GM21526 (cell line): ENCODE data around the gene CAMKK1.

Experiments
- ATAC-seq: cut with Tn5 transposase; IDR thresholded peaks from one replicate; pipeline ENCODE4 v1.9.1; 2021; ENCODE audit warnings: moderate library complexity; ENCODE audit not compliant: unreplicated experiment, low FRiP score

CAMKK1 gene

DNA sequence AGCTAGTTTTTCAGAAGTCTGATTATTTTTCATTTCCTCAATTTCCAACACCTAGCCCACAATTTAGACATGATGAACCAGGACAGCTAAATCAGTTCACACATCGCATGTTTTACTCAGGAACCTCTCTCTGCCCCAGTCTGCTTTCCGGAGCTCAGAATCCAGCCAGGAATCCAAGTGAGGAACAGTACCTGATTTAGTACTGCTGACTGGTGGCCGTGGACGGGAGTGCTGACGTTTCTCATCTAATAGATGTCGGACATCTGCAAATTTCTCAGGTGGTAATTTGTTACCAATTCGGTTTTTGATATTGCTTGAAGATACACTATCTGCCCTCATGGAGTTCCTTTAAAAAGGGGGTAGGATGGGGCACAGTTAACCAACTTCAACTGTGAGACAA lies 76.9 kb downstream of the CAMKK1 start:
- no peak for ATAC-seq

DNA sequence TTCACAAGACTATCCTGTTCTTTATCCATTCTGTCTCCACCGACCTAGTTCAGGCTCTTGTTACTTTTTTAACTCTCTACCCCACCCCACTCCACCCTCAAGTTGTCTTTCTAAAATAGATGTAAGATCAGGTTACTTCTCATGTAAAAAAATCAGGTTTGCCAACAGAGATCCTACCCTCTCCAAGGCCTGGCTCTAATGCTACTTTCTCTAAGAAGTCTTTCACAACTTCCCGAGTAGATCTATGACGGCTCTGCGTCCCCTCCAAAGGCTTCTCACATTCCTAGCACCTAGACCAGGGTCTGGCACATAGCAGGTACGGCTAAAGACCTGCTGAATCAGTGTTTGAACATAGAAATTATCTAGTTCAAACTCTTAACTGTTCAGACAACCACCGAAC lies 77.7 kb downstream of the CAMKK1 start:
- ATAC-seq: no peak

DNA sequence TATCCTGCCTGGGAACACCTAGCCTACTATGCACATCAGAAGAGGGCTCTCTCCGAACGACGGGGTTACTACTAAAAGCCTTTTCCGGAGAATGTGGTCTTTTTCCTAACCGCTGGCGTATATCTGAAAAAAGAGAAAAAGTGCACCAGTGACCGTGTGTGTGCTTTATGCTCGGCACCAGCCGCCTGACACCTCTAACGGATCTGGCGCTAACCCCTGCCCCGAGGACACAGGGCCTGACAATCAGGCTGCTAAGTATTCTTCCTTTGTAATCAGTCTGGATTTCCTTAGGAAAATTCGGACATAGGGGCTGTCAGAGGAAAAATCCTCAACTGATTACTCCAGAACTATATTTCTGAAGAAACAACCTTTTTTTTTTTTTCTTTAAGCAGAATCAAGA lies 78.5 kb downstream of the CAMKK1 start:
- no peak for ATAC-seq

DNA sequence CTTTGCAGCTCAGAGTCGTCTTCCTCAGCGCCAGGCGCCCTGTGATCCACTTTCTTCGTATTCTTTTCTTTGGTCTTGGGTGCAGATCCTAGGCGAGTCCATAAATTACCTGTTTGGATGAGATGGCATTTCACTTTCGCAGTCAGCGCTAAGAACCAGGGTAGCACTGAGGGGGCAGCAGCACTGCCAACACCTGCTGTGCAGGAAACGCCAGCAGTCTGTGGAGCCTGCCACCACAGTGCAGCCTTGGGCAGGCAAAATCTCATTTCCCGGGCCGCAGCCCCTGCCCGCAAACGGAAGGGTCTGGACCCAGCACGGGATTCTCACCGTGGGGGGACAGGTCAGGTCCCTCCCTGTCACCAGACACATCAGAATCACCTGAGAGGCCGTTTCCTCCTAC lies 79.7 kb downstream of the CAMKK1 start:
- ATAC-seq: no peak

DNA sequence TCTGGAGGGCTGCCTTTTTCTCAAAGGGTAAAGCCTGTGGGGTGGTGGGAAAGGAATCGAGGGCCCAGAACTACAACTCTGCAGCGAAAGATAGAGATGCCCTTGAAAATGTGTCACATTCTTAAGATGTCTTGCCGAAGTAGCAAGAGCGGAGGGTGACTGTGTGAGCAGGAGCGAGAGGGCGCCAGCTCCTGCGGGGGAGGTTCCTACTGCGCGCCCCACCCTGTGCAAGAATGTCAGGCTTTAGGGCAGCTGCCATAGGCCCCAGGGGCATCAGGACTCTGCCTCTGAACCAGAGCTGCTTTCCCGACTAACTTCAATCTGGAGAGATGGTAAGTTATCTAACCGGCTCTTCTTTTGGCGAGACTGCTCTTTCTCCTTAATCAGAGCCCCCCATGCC lies 80.1 kb downstream of the CAMKK1 start:
- ATAC-seq: no peak

DNA sequence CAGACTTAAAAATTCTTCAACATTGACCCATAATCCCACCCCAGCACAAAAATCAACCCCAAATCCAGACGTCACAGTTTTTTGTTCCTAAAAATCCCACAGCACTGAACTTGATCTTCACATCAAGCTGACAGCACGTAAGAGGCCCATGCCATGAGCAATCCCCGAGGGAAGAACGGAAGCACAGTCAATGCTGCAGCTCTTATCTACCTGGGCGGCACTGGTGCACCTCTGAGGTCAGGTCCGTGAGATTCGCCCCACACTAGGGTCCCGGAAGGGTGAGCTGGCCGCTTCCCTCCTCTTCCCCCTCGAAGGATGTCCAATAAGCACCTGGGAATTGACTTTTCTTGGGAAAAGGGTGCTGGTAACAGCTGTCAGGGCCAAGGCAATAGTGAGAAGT lies 80.6 kb downstream of the CAMKK1 start:
- no peak for ATAC-seq
